Measurements from ENCODE around the gene FYN. TPM values are rescaled to one million over a fixed set of nuclear protein-coding genes. Genes with fewer than 3 reads are reported as not detected.
"Not testable (repeated sequence)": the region's sequence is repeated elsewhere in the genome, so short reads cannot be mapped to it uniquely, and the experiment has no call there.

The FYN gene
- polyA plus RNA-seq, 5 donors, result 105 to 153 (median 140) TPM

- DNase-seq, result no peak
Measured at GRCh38 chr6:111662794-111663593, 210.3 kb downstream of the FYN start.

GRCh38 chr6:111662072-111662793 is 211.0 kb downstream of the FYN start:
- DNase-seq, result no peak

GRCh38 chr6:111661541-111662061 is 211.7 kb downstream of the FYN start:
- no peak for DNase-seq

- no peak for DNase-seq
Measured at GRCh38 chr6:111660531-111660930, 212.7 kb downstream of the FYN start.

GRCh38 chr6:111658462-111659154 is 214.6 kb downstream of the FYN start:
- no peak for DNase-seq

GRCh38 chr6:111657146-111657545 is 216.1 kb downstream of the FYN start:
- no peak for DNase-seq

- DNase-seq, result no peak
Measured at GRCh38 chr6:111653979-111654378, 219.3 kb downstream of the FYN start.

GRCh38 chr6:111653434-111653833 is 219.8 kb downstream of the FYN start:
- no peak for DNase-seq

- no peak for DNase-seq
Measured at GRCh38 chr6:111652156-111652555, 221.1 kb downstream of the FYN start.

- no peak for DNase-seq
Measured at GRCh38 chr6:111651185-111652034, 221.8 kb downstream of the FYN start.

GRCh38 chr6:111650049-111650448 is 223.2 kb downstream of the FYN start:
- no peak for DNase-seq

GRCh38 chr6:111648100-111648499 is 225.2 kb downstream of the FYN start:
- DNase-seq, result no peak

- peak in 1 of 2 donors; percentile 36 for DNase-seq
Measured at GRCh38 chr6:111646942-111647341, 226.3 kb downstream of the FYN start.

- DNase-seq, result no peak
Measured at GRCh38 chr6:111646034-111646433, 227.2 kb downstream of the FYN start.

GRCh38 chr6:111644893-111645430 is 228.3 kb downstream of the FYN start:
- DNase-seq, result no peak

- peak in 1 of 2 donors; percentile 42 for DNase-seq
Measured at GRCh38 chr6:111642463-111643158, 230.6 kb downstream of the FYN start.

- no peak for DNase-seq
Measured at GRCh38 chr6:111639266-111639665, 234.0 kb downstream of the FYN start.

- not testable (repeated sequence) for DNase-seq
Measured at GRCh38 chr6:111634981-111635380, 238.3 kb downstream of the FYN start.

- no peak for DNase-seq
Measured at GRCh38 chr6:111633822-111634221, 239.4 kb downstream of the FYN start.

All from right lung (tissue), 5 donors.